ENCODE data around the gene SERPINB4.
"Not testable (repeated sequence)": the region's sequence is repeated elsewhere in the genome, so short reads cannot be mapped to it uniquely, and the experiment has no call there.

GRCh38 chr18:63661750-63662149 lies 17.7 kb upstream of the SERPINB4 start, which contains the start of gene SERPINB3:
- not testable (repeated sequence) for TF ChIP-seq SIN3A (IDR thresholded peaks at IDR 0.05; ENCODE audit: borderline replicate concordance, insufficient read depth, low read depth, low read length)
- TF ChIP-seq, protein P1, sequence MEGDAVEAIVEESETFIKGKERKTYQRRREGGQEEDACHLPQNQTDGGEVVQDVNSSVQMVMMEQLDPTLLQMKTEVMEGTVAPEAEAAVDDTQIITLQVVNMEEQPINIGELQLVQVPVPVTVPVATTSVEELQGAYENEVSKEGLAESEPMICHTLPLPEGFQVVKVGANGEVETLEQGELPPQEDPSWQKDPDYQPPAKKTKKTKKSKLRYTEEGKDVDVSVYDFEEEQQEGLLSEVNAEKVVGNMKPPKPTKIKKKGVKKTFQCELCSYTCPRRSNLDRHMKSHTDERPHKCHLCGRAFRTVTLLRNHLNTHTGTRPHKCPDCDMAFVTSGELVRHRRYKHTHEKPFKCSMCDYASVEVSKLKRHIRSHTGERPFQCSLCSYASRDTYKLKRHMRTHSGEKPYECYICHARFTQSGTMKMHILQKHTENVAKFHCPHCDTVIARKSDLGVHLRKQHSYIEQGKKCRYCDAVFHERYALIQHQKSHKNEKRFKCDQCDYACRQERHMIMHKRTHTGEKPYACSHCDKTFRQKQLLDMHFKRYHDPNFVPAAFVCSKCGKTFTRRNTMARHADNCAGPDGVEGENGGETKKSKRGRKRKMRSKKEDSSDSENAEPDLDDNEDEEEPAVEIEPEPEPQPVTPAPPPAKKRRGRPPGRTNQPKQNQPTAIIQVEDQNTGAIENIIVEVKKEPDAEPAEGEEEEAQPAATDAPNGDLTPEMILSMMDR (IDR thresholded peaks at IDR 0.05) = not testable (repeated sequence)

Measured in Panc1 (cell line).